Fibroblast of lung (primary cell): ENCODE results near the gene POPDC2.

Experiments
- CTCF ChIP-seq, 2 donors: IDR thresholded peaks in 1 of 2; conservative IDR thresholded peaks in 1 of 2; 1 replicate in 1 of 2; 2 replicates in 1 of 2; pipeline ENCODE4 v1.5.1; 2011 to 2012; ENCODE audit warnings: low read length in 2 of 2, control low read depth in 1 of 2, inconsistent platforms in 1 of 2, low read depth in 1 of 2, mild to moderate bottlenecking in 1 of 2
- EZH2 ChIP-seq: IDR thresholded peaks from 2 replicates; pipeline ENCODE4 v1.5.1; 2012; ENCODE audit warnings: low read length, control low read depth, mild to moderate bottlenecking; ENCODE audit errors: missing control alignments

DNA sequence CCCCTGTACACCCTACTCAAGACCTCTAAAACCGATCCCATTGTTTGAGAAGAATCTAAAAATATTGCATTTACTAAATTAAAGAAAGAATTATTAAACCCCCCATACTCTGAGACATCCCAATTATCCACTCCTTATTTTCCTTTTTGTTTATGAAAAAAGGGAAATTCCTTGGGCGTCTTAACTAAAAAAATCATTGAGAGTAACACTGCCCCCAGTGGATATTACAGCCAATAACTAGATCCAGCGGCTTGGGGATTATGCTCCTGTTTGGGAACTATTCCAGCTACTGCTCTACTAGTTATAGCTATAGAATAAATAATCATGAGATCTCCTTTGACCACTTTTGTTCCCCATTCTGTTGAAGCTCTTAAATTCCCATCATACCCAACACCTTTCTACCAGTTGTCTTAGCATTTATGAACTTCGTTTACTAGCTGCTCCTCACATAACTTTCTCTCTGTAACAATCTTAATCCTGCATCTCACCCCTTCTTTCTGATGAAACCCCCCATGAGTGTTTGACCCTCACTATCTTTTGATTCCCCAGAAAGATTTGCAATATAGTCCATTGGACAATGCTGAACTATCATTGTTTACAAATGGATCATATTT, 29.8 kb upstream of the POPDC2 start:
- peak; percentile 31 to 56 for TF ChIP-seq CTCF (conservative IDR thresholded peaks at IDR 0.05 in 1 of 2, IDR thresholded peaks at IDR 0.05 in 1 of 2; ENCODE audit: low read depth in 1 of 2, low read length in 2 of 2)
- no peak for TF ChIP-seq EZH2
